SHP77 treated with DMSO at 0.1 percent for 48 hours (cell line): ENCODE data around the gene SINHCAF.
"Not testable (repeated sequence)": the region's sequence is repeated elsewhere in the genome, so short reads cannot be mapped to it uniquely, and the experiment has no call there.

Source experiments
- DNase-seq: peaks from one replicate; lab custom pipeline; 2025; lab: John Stamatoyannopoulos, UW

SINHCAF gene

GRCh38 chr12:31325877-31326631 lies at the start of gene SINHCAF:
Gene SINHCAF, minus strand, starts transcription at chr12:31326150. Its CDS starts 27,946 bp downstream, at chr12:31298204.
- DNase-seq = peak; percentile 100

- not testable (repeated sequence) for DNase-seq
Measured at GRCh38 chr12:31375422-31375821, 49.5 kb upstream of the SINHCAF start.

GRCh38 chr12:31371256-31371620 lies 45.3 kb upstream of the SINHCAF start:
- no peak for DNase-seq

- peak; percentile 64 for DNase-seq
Measured at GRCh38 chr12:31370531-31371255, 44.7 kb upstream of the SINHCAF start.

- peak; percentile 74 for DNase-seq
Measured at GRCh38 chr12:31369712-31370521, 44.0 kb upstream of the SINHCAF start.

GRCh38 chr12:31368666-31369361 lies 42.9 kb upstream of the SINHCAF start:
- no peak for DNase-seq

DNA sequence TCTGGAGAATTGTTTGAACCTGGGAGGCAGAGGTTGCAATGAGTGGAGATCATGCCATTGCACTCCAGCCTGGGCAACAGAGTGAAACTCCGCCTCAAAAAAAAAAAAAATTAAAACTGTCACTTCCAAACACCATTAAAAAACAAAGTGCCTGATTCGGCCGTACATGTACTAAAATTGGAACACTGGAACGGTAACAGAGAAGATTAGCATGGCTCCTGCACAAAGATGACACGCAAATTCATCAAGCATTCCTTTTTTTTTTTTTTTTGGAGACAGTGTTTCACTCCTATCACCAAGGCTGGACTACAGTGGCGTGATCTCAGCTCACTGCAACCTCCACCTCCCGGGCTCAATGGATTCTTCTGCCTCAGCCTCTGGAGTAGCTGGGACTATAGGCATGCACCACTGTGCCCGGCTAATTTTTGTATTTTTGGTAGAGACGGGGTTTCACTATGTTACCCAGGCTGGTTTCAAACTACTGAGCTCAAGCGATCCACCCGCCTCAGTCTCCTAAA lies 40.2 kb upstream of the SINHCAF start:
- no peak for DNase-seq

DNA sequence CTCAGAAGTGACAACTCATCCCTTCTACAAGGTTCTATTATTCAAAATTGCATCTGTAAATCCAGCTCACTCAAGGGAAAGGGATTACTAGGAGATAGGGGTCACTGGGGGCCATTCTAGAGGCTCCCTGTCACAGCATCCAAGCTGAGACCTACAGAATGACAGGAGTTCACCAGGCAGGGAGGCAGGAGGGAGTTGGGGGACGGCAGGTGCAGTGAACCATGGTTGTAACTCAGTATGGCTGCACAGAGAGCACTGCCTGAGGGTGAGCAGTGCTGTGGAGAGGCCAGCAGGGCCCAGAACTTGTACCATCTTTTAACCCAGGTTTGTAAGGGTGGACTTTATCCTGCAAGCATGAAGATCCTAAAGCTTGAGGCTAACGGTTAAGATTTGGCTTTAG lies 37.9 kb upstream of the SINHCAF start:
- DNase-seq = no peak

DNA sequence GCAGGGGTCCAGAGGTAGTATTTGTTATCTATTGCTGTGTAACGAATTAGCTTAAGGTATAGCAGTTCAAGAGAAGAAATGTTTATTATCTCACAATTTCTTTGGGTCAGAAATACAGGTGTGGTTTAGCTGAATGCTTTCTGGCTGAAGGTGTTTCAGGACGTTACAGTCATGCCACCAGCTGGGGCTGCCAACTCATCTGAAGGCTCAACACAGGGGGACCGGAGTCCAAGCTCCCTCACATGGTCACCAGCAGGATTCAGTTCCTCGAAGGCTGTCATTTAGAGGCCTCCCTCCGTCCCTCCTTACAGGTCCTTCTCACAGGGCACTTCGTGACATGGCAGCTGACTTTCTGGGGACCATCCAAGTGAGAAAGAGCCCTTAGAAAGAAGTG lies 37.5 kb upstream of the SINHCAF start:
- peak; percentile 30 for DNase-seq

DNA sequence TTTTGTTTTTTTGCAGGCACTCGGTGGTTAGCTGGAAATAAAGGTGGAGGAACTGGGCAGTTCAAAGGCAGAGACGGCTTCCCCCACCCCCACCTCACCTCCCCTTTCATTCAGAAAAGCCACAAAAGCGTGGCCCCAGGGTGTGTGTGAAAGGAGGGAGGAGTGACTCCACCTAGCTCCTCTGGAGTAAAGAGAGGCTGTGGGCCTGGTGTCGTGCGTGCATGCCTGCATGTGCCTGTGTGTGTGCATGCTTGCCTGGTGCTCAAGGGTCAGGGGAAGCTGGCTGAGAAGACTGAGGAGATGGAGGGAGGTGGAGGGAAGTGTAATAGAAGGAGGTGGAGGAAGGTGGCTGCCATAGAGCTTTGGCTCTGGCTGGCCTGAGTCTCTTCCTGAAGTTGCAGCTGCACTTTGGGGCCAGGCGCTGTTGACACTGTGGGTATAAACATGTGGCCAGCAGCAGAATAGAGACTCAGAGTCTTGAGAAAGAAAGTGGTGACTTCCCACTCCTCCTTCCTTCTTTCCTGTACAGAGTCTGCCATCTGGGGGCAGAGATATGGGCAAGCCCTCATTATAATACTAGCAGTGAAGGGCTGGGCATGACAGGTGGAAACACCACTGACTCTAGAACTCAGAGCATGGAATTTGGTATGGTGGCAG lies 36.9 kb upstream of the SINHCAF start:
- DNase-seq = peak; percentile 68

DNA sequence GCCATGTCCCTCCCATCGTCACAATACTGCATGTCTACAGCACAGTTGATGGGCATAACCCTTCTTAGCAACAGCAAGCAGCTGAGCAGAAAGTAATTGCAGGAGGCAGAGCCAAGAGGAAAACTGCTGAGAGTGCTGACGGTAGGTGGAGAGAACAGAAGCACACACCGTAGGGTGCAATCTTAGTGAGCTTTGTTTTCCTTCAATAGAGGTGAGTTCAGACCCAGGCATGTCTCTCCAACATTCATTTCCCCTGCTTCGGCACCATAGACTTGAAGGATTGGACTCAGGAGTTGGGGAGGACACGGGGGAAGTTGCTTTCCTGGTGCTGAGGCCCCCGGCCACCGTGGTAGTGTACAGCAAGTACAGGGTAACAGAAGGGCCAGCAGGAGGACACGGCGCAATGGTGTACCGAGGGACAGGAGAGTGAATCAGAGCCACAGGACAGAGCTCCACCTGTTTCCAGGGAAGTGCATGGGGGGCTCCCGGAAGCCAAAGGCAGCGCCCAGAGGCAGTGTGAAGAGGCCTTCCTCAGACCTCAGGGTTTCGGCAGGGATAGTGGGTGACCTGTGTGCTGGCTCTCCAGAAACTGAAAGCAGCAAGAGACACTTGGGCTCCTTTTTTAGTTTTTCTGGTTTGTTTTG lies 36.3 kb upstream of the SINHCAF start:
- DNase-seq = peak; percentile 87

DNA sequence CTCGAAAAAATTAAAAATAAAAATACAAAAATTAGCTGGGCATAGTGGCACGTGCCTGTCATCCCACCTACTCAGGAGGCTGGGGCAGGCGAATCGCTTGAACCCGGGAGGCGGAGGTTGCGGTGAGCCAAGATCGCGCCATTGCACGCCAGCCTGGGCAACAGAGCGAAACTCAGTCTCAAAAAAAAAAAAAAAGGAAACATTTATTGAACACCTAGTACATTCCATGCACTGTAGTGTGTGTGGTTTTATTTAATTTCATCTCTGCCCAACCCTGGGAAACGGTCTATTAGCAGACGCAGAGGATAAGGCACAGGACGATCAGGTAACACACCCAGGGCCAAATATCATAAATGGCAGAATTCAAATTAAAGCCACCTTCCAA lies 35.8 kb upstream of the SINHCAF start:
- no peak for DNase-seq

DNA sequence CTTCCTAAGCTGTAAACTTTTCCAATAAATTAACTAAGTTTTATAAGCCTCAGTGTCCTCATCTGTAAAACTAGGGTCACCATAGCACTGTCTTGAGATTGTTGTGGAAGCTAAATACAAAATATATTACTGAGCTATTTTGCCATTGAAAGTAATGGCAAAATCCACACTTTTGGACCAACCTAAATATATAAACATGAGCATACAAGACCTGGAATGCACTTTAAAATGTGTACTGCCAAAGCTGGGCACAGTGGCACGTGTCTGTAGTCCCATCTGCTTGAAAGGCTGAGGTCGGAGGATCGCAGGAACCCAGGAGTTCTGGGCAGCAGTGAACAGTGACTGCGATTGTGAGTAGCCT lies 29.8 kb upstream of the SINHCAF start:
- no peak for DNase-seq

- DNase-seq = peak; percentile 96
Measured at GRCh38 chr12:31353750-31354708, 28.1 kb upstream of the SINHCAF start.

GRCh38 chr12:31346267-31346666 lies 20.3 kb upstream of the SINHCAF start:
- no peak for DNase-seq

DNA sequence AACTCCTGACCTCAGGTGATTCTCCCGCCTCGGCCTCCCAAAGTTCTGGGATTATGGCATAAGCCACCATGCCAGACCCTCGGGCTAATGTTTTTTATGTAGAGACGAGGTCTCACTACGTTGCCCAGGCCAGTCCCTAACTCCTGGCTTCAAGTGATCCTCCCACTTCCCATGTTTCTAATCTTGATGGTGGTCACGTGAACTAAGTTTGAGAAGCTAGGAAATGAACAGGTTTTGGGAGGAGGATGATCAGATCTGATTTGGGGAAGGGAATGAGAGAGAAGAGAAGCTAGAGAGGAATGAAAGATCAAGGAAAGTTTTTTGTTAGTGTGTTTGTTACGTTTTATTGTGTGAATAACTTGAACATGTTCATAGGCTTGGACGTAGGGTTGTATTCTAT lies 17.2 kb upstream of the SINHCAF start:
- DNase-seq = no peak

DNA sequence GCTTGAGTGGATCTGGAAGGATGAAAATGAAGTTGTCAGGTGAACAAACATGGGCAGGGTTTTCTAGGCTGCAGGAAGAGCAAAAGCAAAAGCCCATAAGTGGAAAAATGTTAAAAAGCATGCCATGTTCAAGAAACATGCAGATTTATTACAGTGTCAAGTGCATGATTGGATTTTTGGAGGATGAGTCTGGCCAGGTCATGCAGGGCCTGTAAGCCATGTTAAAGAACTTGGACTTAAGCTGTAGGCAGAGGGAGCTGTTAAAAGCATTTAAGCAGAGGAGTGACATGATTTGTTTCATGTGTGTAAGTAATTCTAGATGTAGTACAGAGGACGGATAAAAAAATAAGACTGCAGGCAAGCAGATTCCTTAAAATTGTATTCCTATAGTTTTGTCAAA lies 16.3 kb upstream of the SINHCAF start:
- DNase-seq = no peak

DNA sequence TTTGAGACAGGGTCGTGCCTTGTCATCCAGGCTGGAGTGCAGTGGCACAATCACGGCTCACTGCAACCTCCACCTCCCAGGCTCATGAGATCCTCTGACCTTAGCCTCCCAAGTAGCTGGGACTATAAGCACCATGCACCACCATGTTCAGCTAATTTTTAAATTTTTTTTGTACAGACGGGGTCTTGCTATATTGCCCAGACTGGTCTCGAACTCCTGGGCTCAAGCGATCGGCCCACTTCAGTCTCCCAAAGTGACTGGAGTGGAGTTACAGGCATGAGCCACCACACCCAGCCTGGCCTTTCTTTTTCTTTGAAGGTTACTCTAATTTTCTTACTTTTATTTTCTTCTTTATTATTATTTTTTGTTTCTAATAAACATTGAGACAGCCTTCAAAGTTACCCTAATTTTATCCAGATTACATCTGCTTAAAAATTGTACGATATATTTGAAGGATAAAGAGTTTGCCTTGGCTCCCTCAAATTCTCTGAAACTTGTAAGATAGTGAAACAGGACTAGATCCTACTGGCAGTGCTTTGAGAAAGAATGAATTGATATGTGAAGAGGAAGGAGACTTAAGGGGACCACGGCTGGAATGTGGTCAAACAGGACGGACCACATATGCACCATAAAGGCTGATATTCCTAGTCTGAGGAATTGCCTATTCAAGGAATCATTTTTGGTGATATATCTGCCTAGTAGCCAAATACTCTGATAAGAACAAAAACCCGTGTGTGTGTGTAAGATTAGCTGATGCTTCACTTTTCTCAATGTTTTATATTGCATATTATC lies 14.1 kb upstream of the SINHCAF start:
- DNase-seq = no peak

GRCh38 chr12:31337952-31338351 lies 12.0 kb upstream of the SINHCAF start:
- DNase-seq = no peak
